Liver (tissue), 9 donors: Measurements from ENCODE around the gene ZNF318. TPM values are rescaled to one million over a fixed set of nuclear protein-coding genes. Genes with fewer than 3 reads are reported as not detected.

Source experiments
- DNase-seq: peaks from one replicate; pipeline ENCODE4 v3.0.0-alpha.2; 2017; ENCODE audit warnings: low spot score
- H3K27ac ChIP-seq, 2 donors: one replicate each; pipeline ENCODE4 v1.7.0; 2013; ENCODE audit warnings: inconsistent platforms in 2 of 2, low read length in 2 of 2, control low read depth in 1 of 2, low read depth in 1 of 2, mild to moderate bottlenecking in 1 of 2
- H3K27me3 ChIP-seq, 4 donors: one replicate each; pipeline versions ENCODE4 v1.6.1 to v1.7.0; 2013; ENCODE audit warnings: low read length in 3 of 4, inconsistent platforms in 1 of 4, mild to moderate bottlenecking in 1 of 4, moderate library complexity in 1 of 4; ENCODE audit not compliant: control insufficient read depth in 4 of 4, insufficient read depth in 4 of 4
- H3K36me3 ChIP-seq, 4 donors: one replicate each; pipeline versions ENCODE4 v1.6.1 to v1.7.0; 2013; ENCODE audit warnings: low read length in 3 of 4, mild to moderate bottlenecking in 3 of 4, low read depth in 1 of 4, moderate library complexity in 1 of 4; ENCODE audit not compliant: control insufficient read depth in 4 of 4, insufficient read depth in 3 of 4
- H3K4me1 ChIP-seq, 4 donors: one replicate each; pipeline versions ENCODE4 v1.6.1 to v1.7.0; 2013; ENCODE audit warnings: low read length in 3 of 4, mild to moderate bottlenecking in 3 of 4, moderate library complexity in 1 of 4; ENCODE audit not compliant: control insufficient read depth in 4 of 4, insufficient read depth in 4 of 4
- H3K4me3 ChIP-seq, 3 donors: one replicate each; pipeline versions ENCODE4 v1.6.1 to v1.7.0; 2013; ENCODE audit warnings: low read length in 3 of 3, control low read depth in 1 of 3, low read depth in 1 of 3, mild to moderate bottlenecking in 1 of 3
- H3K9ac ChIP-seq, 2 donors: one replicate each; pipeline ENCODE4 v1.7.0; 2013; ENCODE audit warnings: low read length in 2 of 2, mild to moderate bottlenecking in 2 of 2, moderate library complexity in 2 of 2, control low read depth in 1 of 2, low read depth in 1 of 2
- H3K9me3 ChIP-seq, 4 donors: one replicate each; pipeline versions ENCODE4 v1.6.1 to v1.7.0; 2013; ENCODE audit warnings: low read length in 3 of 4; ENCODE audit not compliant: control insufficient read depth in 4 of 4
- EGR1 ChIP-seq, 2 donors: IDR thresholded peaks; 2 replicates each; pipeline ENCODE4 v1.6.1; 2016 to 2018; ENCODE audit warnings: antibody characterized with exemption in 2 of 2, low read depth in 2 of 2
- FOXA2 ChIP-seq: IDR thresholded peaks from 2 replicates; pipeline ENCODE4 v1.6.1; 2016; ENCODE audit warnings: antibody characterized with exemption
- GABPA ChIP-seq, 2 donors: IDR thresholded peaks in 1 of 2; conservative IDR thresholded peaks in 1 of 2; 2 replicates each; pipeline ENCODE4 v1.6.1; 2016; ENCODE audit warnings: antibody characterized with exemption in 2 of 2, mild to moderate bottlenecking in 1 of 2, moderate library complexity in 1 of 2
- HNF4A ChIP-seq, 2 donors: conservative IDR thresholded peaks; 2 replicates each; pipeline ENCODE4 v1.6.1; 2016; ENCODE audit warnings: antibody characterized with exemption in 2 of 2, mild to moderate bottlenecking in 2 of 2
- HNF4G ChIP-seq: IDR thresholded peaks from 2 replicates; pipeline ENCODE4 v1.6.1; 2016; ENCODE audit warnings: antibody characterized with exemption
- JUND ChIP-seq, 2 donors: IDR thresholded peaks; 2 replicates each; pipeline ENCODE4 v1.6.1; 2016; ENCODE audit warnings: antibody characterized with exemption in 2 of 2
- NR2F2 ChIP-seq: IDR thresholded peaks from 2 replicates; pipeline ENCODE4 v1.6.1; 2016; ENCODE audit warnings: antibody characterized with exemption
- RXRA ChIP-seq, 2 donors: IDR thresholded peaks; 2 replicates each; pipeline ENCODE4 v1.6.1; 2017 to 2018; ENCODE audit warnings: antibody characterized with exemption in 2 of 2, mild to moderate bottlenecking in 1 of 2
- SP1 ChIP-seq: IDR thresholded peaks from 2 replicates; pipeline ENCODE4 v1.6.1; 2018; ENCODE audit warnings: antibody characterized with exemption, mild to moderate bottlenecking
- YY1 ChIP-seq: IDR thresholded peaks from 2 replicates; pipeline ENCODE4 v1.6.1; 2016; ENCODE audit warnings: antibody characterized with exemption, mild to moderate bottlenecking
- WGBS: extraction: QIAGEN DNeasy Blood & Tissue Kit; methylation state at CpG from one replicate; pipeline ENCODE4 v1.1.7; 2013; 5-methylcytosine and 5-hydroxymethylcytosine counted together
- polyA plus RNA-seq, 2 donors: library from polyadenylated mRNA; stranded (reverse) in 1 of 2; unstranded in 1 of 2; fragments of 200-250 nt in 1 of 2; fragments of >200 nt in 1 of 2; fragmentation: Nextera tagmentation in 1 of 2; extraction: Ambion mirVana in 1 of 2; gene quantifications; one replicate each; pipeline versions ENCODE4 v1.2.1 to v1.2.3, GENCODE V29; 2013 to 2015
- total RNA-seq, 2 donors: library from RNA; depleted of rRNA; stranded (reverse); fragments of >200 nt; gene quantifications; one replicate each; pipeline ENCODE4 v1.2.3, GENCODE V29; 2014
- TF ChIP-seq, protein P1 (sequence below): IDR thresholded peaks from 2 replicates; pipeline ENCODE4 v1.6.1; 2016; ENCODE audit warnings: antibody characterized with exemption
- TF ChIP-seq, protein P2 (sequence below): IDR thresholded peaks from 2 replicates; pipeline ENCODE4 v1.6.1; 2016; ENCODE audit warnings: antibody characterized with exemption
- TF ChIP-seq, protein P3 (sequence below): IDR thresholded peaks from 2 replicates; pipeline ENCODE4 v1.6.1; 2016; ENCODE audit warnings: antibody characterized with exemption, mild to moderate bottlenecking
- TF ChIP-seq, protein P4 (sequence below): IDR thresholded peaks from 2 replicates; pipeline ENCODE4 v1.6.1; 2016; ENCODE audit warnings: antibody characterized with exemption
- donor health status: healthy.
- donor health status: healthy.
- donor health status: healthy.
- donor health status: healthy.
- donor health status: healthy.

Gene ZNF318
- total and polyA plus RNA-seq, 4 donors, result 3.6 to 9.1 (median 4.2) TPM

DNA sequence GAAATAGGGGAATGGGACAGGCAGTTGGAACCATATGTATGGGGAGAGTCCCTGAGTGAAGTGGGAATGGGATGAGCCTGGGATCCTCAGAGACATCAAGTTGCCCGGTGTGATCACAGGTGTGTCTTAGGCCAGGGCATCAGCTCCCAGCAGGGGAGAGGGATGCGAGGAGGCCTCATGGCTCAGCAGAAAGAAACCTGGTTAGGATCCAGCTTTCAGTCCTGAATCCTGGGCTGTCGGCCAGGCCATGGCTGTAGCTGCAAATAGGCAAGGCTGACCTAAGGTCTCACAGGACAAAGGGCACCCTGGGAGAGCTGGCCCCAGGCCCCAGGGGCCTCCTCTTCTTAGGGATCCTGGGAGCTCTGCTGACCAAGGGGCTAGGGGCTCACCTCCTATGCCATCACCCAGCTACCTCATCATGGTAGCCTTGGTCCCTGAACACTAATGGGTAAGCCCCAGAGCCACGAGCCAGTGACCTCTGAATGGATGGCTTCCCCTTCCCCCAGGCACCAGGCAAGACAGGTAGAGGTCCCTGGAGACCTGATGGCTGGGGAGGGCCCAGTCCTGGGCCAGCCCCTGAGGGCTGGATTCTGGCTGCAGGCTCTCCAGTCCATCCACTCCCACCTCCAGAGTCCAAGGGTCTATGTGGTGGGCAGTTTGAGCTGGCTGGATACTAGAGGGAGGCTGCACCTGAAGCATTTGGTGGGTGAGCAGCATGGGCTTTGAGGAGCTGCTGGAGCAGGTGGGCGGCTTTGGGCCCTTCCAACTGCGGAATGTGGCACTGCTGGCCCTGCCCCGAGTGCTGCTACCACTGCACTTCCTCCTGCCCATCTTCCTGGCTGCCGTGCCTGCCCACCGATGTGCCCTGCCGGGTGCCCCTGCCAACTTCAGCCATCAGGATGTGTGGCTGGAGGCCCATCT is 71.5 kb downstream of the ZNF318 start, which contains the start of gene SLC22A7 (continued):
- TF ChIP-seq HNF4A (conservative IDR thresholded peaks at IDR 0.05) (peak; percentile 94 to 97), JUND (IDR thresholded peaks at IDR 0.05) (peak; percentile 26 to 52), HNF4G (peak; percentile 73), SP1 (peak; percentile 93), RXRA (IDR thresholded peaks at IDR 0.05) (peak; percentile 90)
- TF ChIP-seq, protein P1, sequence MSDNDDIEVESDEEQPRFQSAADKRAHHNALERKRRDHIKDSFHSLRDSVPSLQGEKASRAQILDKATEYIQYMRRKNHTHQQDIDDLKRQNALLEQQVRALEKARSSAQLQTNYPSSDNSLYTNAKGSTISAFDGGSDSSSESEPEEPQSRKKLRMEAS, result peak; percentile 80

DNA sequence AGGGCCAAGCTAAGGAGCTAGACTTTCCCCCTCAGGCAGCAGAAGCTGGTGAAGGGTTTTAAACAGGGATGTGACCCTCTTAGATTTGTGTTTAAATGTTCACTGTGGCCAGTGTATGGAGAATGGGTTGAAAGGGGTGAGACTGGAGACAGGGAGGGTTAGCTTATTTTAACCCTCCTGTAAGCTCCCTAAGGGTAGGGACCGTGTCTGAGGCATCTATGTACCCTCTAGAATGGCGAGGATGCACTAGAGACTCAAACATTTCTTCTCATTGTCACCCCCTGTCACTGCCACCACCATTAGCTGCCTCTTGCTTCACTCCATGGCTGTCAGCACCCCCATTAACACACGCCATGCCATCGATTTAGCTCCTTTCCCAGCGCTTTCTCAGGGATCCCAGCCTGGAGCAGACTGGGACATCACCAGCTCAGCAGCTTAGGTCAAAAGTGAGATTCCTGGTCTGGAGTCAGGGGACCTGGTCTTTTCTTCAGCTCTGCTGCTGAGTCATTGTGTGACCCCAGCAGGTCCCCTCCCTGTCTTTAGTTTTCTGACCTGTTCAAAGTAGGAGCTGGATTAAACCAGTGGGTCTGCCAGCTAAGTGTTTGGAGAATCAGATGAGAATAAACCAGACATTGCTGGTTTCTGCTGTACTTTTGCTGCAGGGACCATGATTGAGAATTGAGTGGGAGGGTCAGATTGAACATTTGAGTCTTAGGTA is 72.5 kb downstream of the ZNF318 start:
- Histone ChIP-seq H3K4me1 (peaks cover 6 to 45% (median 35%) of the 10 kb centered on the region in 4 donors), H3K36me3 (peaks cover 0 to 5% (median 3%) of the 10 kb centered on the region in 4 donors), H3K9ac (no peak overlapping the region), H3K9me3 (no peaks in the 10 kb centered on the region), H3K27me3 (no peaks in the 10 kb centered on the region), H3K4me3 (no peak overlapping the region), H3K27ac (peak overlapping the region; percentile 34 to 85)
- no peak for DNase-seq
- TF ChIP-seq GABPA (IDR thresholded peaks at IDR 0.05 in 1 of 2, conservative IDR thresholded peaks at IDR 0.05 in 1 of 2), result no peak
- TF ChIP-seq, protein P2, sequence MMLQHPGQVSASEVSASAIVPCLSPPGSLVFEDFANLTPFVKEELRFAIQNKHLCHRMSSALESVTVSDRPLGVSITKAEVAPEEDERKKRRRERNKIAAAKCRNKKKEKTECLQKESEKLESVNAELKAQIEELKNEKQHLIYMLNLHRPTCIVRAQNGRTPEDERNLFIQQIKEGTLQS, result no peak
- TF ChIP-seq YY1, result no peak
- no peak for TF ChIP-seq RXRA (IDR thresholded peaks at IDR 0.05)
- TF ChIP-seq NR2F2, result no peak
- TF ChIP-seq, protein P3, sequence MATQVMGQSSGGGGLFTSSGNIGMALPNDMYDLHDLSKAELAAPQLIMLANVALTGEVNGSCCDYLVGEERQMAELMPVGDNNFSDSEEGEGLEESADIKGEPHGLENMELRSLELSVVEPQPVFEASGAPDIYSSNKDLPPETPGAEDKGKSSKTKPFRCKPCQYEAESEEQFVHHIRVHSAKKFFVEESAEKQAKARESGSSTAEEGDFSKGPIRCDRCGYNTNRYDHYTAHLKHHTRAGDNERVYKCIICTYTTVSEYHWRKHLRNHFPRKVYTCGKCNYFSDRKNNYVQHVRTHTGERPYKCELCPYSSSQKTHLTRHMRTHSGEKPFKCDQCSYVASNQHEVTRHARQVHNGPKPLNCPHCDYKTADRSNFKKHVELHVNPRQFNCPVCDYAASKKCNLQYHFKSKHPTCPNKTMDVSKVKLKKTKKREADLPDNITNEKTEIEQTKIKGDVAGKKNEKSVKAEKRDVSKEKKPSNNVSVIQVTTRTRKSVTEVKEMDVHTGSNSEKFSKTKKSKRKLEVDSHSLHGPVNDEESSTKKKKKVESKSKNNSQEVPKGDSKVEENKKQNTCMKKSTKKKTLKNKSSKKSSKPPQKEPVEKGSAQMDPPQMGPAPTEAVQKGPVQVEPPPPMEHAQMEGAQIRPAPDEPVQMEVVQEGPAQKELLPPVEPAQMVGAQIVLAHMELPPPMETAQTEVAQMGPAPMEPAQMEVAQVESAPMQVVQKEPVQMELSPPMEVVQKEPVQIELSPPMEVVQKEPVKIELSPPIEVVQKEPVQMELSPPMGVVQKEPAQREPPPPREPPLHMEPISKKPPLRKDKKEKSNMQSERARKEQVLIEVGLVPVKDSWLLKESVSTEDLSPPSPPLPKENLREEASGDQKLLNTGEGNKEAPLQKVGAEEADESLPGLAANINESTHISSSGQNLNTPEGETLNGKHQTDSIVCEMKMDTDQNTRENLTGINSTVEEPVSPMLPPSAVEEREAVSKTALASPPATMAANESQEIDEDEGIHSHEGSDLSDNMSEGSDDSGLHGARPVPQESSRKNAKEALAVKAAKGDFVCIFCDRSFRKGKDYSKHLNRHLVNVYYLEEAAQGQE, result no peak
- TF ChIP-seq EGR1 (IDR thresholded peaks at IDR 0.05; ENCODE audit: low read depth in 2 of 2), result no peak
- no peak for TF ChIP-seq FOXA2
- TF ChIP-seq HNF4A (conservative IDR thresholded peaks at IDR 0.05), result no peak
- TF ChIP-seq, protein P4, sequence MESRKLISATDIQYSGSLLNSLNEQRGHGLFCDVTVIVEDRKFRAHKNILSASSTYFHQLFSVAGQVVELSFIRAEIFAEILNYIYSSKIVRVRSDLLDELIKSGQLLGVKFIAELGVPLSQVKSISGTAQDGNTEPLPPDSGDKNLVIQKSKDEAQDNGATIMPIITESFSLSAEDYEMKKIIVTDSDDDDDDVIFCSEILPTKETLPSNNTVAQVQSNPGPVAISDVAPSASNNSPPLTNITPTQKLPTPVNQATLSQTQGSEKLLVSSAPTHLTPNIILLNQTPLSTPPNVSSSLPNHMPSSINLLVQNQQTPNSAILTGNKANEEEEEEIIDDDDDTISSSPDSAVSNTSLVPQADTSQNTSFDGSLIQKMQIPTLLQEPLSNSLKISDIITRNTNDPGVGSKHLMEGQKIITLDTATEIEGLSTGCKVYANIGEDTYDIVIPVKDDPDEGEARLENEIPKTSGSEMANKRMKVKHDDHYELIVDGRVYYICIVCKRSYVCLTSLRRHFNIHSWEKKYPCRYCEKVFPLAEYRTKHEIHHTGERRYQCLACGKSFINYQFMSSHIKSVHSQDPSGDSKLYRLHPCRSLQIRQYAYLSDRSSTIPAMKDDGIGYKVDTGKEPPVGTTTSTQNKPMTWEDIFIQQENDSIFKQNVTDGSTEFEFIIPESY, result no peak
- 93% methylated on average over 5 of the region's 5 CpGs for WGBS
